ENCODE results near the gene KIF1C.

Gene KIF1C

DNA sequence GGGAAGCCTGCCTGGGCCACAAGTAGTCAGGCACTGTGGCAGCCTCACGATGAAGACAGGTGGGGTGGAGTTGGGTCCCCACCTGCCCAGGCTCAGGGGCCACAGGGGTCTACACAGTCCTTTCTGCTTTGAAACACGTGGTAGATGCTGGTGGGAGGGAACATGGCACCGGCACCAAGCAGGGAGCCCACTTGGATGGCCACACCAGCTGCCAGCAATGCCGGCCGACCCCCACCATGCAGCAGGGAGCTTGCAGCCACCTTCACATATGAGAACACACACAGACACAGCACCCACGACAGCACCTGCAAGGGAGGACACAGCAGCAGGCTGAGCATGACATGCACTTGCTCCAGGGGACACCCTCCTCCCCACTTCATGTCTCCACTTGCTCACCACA is 35.1 kb downstream of the KIF1C start:
- DNase-seq (ENCODE audit: low read depth) = no peak
- TF ChIP-seq, protein P1, sequence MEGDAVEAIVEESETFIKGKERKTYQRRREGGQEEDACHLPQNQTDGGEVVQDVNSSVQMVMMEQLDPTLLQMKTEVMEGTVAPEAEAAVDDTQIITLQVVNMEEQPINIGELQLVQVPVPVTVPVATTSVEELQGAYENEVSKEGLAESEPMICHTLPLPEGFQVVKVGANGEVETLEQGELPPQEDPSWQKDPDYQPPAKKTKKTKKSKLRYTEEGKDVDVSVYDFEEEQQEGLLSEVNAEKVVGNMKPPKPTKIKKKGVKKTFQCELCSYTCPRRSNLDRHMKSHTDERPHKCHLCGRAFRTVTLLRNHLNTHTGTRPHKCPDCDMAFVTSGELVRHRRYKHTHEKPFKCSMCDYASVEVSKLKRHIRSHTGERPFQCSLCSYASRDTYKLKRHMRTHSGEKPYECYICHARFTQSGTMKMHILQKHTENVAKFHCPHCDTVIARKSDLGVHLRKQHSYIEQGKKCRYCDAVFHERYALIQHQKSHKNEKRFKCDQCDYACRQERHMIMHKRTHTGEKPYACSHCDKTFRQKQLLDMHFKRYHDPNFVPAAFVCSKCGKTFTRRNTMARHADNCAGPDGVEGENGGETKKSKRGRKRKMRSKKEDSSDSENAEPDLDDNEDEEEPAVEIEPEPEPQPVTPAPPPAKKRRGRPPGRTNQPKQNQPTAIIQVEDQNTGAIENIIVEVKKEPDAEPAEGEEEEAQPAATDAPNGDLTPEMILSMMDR (IDR thresholded peaks at IDR 0.05; ENCODE audit: low read length, missing control alignments) = no peak
- H3K4me3 ChIP-seq (replicated peaks; ENCODE audit: low read depth, low read length) = no peak overlapping the region

DNA sequence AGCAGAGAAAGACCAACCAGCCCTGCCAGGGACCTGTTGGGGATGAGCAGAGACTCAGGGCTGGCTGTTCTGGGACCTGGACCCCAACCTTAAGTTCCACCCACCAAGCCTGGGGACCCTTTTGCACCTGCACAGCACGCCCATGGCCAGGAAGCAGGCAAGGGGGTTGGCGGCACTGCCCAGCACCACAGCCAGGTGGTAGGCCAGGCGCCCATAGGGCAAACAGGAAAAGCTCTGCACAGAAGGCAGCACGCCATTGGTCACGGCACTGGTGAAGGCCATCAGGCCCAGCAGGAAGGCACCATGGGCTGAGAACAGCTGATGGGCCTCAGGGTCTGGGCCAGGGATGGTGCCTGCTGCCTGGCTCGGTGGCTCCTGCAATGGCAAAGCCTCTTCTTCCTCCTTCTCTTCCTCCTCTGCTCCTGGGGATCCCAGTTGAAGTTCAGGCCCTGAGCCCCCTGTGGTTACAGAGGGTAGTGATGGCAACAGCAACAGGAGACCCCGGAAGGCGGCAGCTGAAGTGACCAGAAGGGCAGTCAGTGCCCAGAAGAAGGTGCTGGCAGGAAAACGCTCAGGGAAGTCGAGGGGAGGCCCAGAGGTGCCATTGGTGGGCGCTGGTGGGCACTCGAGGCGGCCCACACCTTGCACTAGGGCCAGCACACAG is 35.7 kb downstream of the KIF1C start:
- H3K4me3 ChIP-seq (replicated peaks; ENCODE audit: low read depth, low read length) = no peak overlapping the region
- TF ChIP-seq, protein P1 (IDR thresholded peaks at IDR 0.05; ENCODE audit: low read length, missing control alignments) = no peak
- DNase-seq (ENCODE audit: low read depth) = no peak

DNA sequence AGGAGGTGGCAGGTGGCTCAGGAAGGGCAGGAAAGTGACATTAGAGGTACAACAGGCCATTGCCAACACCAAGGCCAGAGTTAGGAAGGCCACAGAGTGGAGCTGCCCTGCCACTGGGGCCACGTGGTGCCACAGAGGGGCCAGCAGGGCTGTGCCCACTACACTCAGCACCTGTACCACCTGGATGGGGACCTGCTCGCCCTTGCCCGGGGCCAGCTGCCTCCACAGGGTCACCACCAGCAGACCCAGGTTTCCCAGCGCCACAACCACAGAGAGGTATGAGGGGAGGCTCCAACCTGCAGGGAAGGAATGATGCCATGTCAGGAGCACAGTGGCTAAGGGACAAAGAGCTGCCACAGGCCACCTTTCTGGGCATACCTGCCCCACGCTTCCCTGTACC is 36.3 kb downstream of the KIF1C start:
- TF ChIP-seq, protein P1 (IDR thresholded peaks at IDR 0.05; ENCODE audit: low read length, missing control alignments) = no peak
- H3K4me3 ChIP-seq (replicated peaks; ENCODE audit: low read depth, low read length) = no peak overlapping the region
- no peak for DNase-seq (ENCODE audit: low read depth)

DNA sequence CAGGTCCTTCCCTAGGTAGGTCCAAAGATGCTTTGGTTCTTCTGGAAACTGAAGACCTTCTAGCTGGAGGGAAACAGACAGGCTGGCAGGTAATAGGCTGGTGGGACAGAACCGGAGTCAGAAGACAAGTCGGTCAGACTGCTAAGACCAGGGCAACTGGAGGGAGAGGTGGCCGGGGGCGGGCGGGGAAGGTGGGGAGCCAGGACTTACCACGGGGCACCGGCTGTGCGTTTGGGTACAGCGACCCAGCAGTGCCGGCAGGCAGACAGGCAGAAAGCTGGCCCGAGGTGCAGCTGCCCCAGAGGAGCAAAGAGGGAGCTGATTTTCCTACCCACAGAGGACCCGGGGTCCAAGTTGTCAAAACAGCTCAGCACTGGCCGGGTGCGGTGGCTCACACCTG is 36.9 kb downstream of the KIF1C start:
- H3K4me3 ChIP-seq (replicated peaks; ENCODE audit: low read depth, low read length) = no peak overlapping the region
- no peak for DNase-seq (ENCODE audit: low read depth)
- TF ChIP-seq, protein P1 (IDR thresholded peaks at IDR 0.05; ENCODE audit: low read length, missing control alignments) = no peak

DNA sequence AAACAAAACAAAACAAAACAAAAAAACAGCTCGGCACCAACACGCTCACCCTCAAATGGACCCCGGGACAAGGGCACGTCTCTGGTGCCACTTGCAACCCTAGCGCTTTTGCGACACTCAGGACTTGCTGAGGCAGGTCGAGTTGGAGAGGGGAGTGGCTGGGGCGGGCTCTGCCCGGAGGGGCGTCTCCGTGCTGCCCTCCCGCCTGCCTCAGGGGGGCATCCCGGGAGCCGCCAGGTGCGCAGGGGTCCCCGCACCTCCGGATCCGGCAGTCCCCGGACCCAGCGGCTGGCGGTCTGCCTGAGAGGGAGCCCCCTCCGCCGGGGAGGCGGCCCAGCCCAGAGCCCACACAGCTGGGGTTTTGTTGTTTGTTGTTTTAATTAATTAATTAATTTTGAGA is 37.6 kb downstream of the KIF1C start, which contains the start of gene SLC52A1:
Gene SLC52A1 (minus strand): TSS at position 112 of the 400 bp plus-strand sequence. CDS start 820 bp downstream, outside the sequence.
- DNase-seq (ENCODE audit: low read depth) = no peak
- TF ChIP-seq, protein P1 (IDR thresholded peaks at IDR 0.05; ENCODE audit: low read length, missing control alignments) = no peak
- H3K4me3 ChIP-seq (replicated peaks; ENCODE audit: low read depth, low read length) = peak within 1 kb of the TSS; percentile 12

- DNase-seq (ENCODE audit: low read depth) = no peak
- TF ChIP-seq, protein P1 (IDR thresholded peaks at IDR 0.05; ENCODE audit: low read length, missing control alignments) = no peak
- H3K4me3 ChIP-seq (replicated peaks; ENCODE audit: low read depth, low read length) = no peak overlapping the region
Measured at GRCh38 chr17:5042157-5043022, 44.6 kb downstream of the KIF1C start.
